Activated CD8-positive, alpha-beta memory T cell treated with anti-CD3 and anti-CD28 coated beads for 48 hours (primary cell): Measurements from ENCODE around the gene NUDT17.

ENCODE experiments used
- DNase-seq, 3 experiments: peaks; one replicate each; pipeline ENCODE4 v3.0.0-alpha.2; 2020; ENCODE audit warnings: low read depth in 2 of 3, low spot score in 2 of 3

NUDT17 gene

GRCh38 chr1:145846201-145846612, 777 bp downstream of the NUDT17 start:
- DNase-seq, result no peak

GRCh38 chr1:145847827-145848226, 2.4 kb downstream of the NUDT17 start:
- DNase-seq, result no peak

- no peak for DNase-seq
These were observed 4.1 kb downstream of the NUDT17 start for GRCh38 chr1:145849356-145850160.

- DNase-seq, result no peak
These were observed 10.1 kb downstream of the NUDT17 start for GRCh38 chr1:145855426-145855948.

GRCh38 chr1:145857170-145857569, 11.7 kb downstream of the NUDT17 start:
- no peak for DNase-seq

GRCh38 chr1:145858238-145858900, 12.9 kb downstream of the NUDT17 start:
- DNase-seq, result peak in 1 of 3 experiments; percentile 47

GRCh38 chr1:145858901-145859490, 13.6 kb downstream of the NUDT17 start, which contains the start of gene PIAS3:
Gene PIAS3 (minus strand): TSS chr1:145859081. CDS start chr1:145858990, 91 bp downstream.
- peak; percentile 71 to 84 (median 72) for DNase-seq

GRCh38 chr1:145859491-145860023, 14.1 kb downstream of the NUDT17 start:
- peak; percentile 50 to 71 (median 64) for DNase-seq

- DNase-seq, result no peak
These were observed 18.0 kb downstream of the NUDT17 start for GRCh38 chr1:145863282-145864018.

- DNase-seq, result no peak
These were observed 22.8 kb downstream of the NUDT17 start for GRCh38 chr1:145868232-145868631.

- DNase-seq, result no peak
These were observed 26.8 kb downstream of the NUDT17 start for GRCh38 chr1:145871994-145872924.

- DNase-seq, result no peak
These were observed 29.2 kb downstream of the NUDT17 start for GRCh38 chr1:145874646-145875045.

GRCh38 chr1:145877923-145878486, 32.6 kb downstream of the NUDT17 start:
- no peak for DNase-seq

- DNase-seq, result no peak
These were observed 33.3 kb downstream of the NUDT17 start for GRCh38 chr1:145878724-145879123.

- DNase-seq, result no peak
These were observed 34.3 kb downstream of the NUDT17 start for GRCh38 chr1:145879775-145880174.

- DNase-seq, result no peak
These were observed 39.2 kb downstream of the NUDT17 start for GRCh38 chr1:145884675-145885074.

- peak; percentile 62 to 73 (median 65) for DNase-seq
These were observed 40.4 kb downstream of the NUDT17 start, which contains the start of gene ANKRD35 for GRCh38 chr1:145885738-145886287. Gene ANKRD35 (minus strand): TSS chr1:145885866. CDS start chr1:145885758, 108 bp downstream.

- no peak for DNase-seq
These were observed 41.0 kb downstream of the NUDT17 start for GRCh38 chr1:145886390-145886789.

- DNase-seq, result no peak
These were observed 41.4 kb downstream of the NUDT17 start for GRCh38 chr1:145886816-145887215.
